Retina (tissue), 1 donor: ENCODE results near the gene MGMT.

ENCODE experiments used
- DNase-seq: peaks from one replicate; pipeline ENCODE4 v3.0.0-alpha.2; 2016

The MGMT gene

GRCh38 chr10:129522041-129522585 is 55.1 kb downstream of the MGMT start:
- no peak for DNase-seq

GRCh38 chr10:129523031-129523722 is 56.1 kb downstream of the MGMT start:
- DNase-seq = no peak

- no peak for DNase-seq
Measured at GRCh38 chr10:129523723-129524316, 56.8 kb downstream of the MGMT start.

- DNase-seq = no peak
Measured at GRCh38 chr10:129524936-129525335, 57.9 kb downstream of the MGMT start.

GRCh38 chr10:129525401-129525801 is 58.4 kb downstream of the MGMT start:
- DNase-seq = peak; percentile 12

GRCh38 chr10:129526943-129527342 is 59.9 kb downstream of the MGMT start:
- no peak for DNase-seq

GRCh38 chr10:129528376-129528978 is 61.4 kb downstream of the MGMT start:
- DNase-seq = no peak

GRCh38 chr10:129530581-129530980 is 63.5 kb downstream of the MGMT start:
- DNase-seq = no peak

GRCh38 chr10:129531195-129531968 is 64.3 kb downstream of the MGMT start:
- DNase-seq = no peak

GRCh38 chr10:129531969-129532660 is 65.1 kb downstream of the MGMT start:
- DNase-seq = no peak

- DNase-seq = no peak
Measured at GRCh38 chr10:129532838-129533237, 65.8 kb downstream of the MGMT start.

GRCh38 chr10:129533281-129533680 is 66.2 kb downstream of the MGMT start:
- DNase-seq = no peak

GRCh38 chr10:129534826-129535225 is 67.8 kb downstream of the MGMT start:
- DNase-seq = no peak

- no peak for DNase-seq
Measured at GRCh38 chr10:129536336-129536735, 69.3 kb downstream of the MGMT start.

- no peak for DNase-seq
Measured at GRCh38 chr10:129537151-129537550, 70.1 kb downstream of the MGMT start.

GRCh38 chr10:129538236-129538635 is 71.2 kb downstream of the MGMT start:
- DNase-seq = no peak

GRCh38 chr10:129541200-129541599 is 74.2 kb downstream of the MGMT start:
- no peak for DNase-seq

GRCh38 chr10:129541748-129542487 is 74.9 kb downstream of the MGMT start:
- DNase-seq = no peak

- no peak for DNase-seq
Measured at GRCh38 chr10:129542589-129542988, 75.5 kb downstream of the MGMT start.

- DNase-seq = no peak
Measured at GRCh38 chr10:129544205-129545202, 77.5 kb downstream of the MGMT start.

GRCh38 chr10:129545261-129545660 is 78.2 kb downstream of the MGMT start:
- DNase-seq = no peak
